Measurements from ENCODE around the gene SPINDOC. TPM values are rescaled to one million over a fixed set of nuclear protein-coding genes. Genes with fewer than 3 reads are reported as not detected.
A peak's percentile ranks its signal among the peaks of the same experiment; 100 is the strongest.

SPINDOC gene
- total RNA-seq, 1 donor from 2014 or later: 48.3 TPM

GRCh38 chr11:63838150-63838677, 25.0 kb downstream of the SPINDOC start:
- Histone ChIP-seq H3K79me2 (ENCODE audit: insufficient read depth, low read length) (peaks cover 40% of the 10 kb centered on the region), H3K27ac (ENCODE audit: low read depth, low read length) (no peak overlapping the region), H3K4me3 (ENCODE audit: insufficient read depth, low read depth, low read length) (peak overlapping the region; percentile 46), H3K9ac (ENCODE audit: low read length) (peak overlapping the region; percentile 98), H3K9me3 (ENCODE audit: insufficient read depth, low read depth, low read length) (no peaks in the 10 kb centered on the region), H3K27me3 (ENCODE audit: insufficient read depth, low read length) (no peaks in the 10 kb centered on the region), H2AFZ (ENCODE audit: low read depth, low read length) (peak overlapping the region; percentile 71), H3K4me2 (ENCODE audit: low read length) (peak overlapping the region; percentile 79), H4K20me1 (ENCODE audit: insufficient read depth, low read length) (peaks cover 40% of the 10 kb centered on the region), H3K4me1 (ENCODE audit: insufficient read depth, low read length) (peaks cover 31% of the 10 kb centered on the region), H3K36me3 (ENCODE audit: insufficient read depth, low read length) (no peaks in the 10 kb centered on the region)
- TF ChIP-seq EZH2 (IDR thresholded peaks at IDR 0.05; ENCODE audit: insufficient read depth, low read length) (no peak), CTCF (IDR thresholded peaks at IDR 0.05; ENCODE audit: insufficient read depth, low read depth, low read length) (no peak)
- Mint-ChIP-seq H3K4me3 (ENCODE audit: unreplicated experiment) (peak overlapping the region; percentile 82), H3K36me3 (ENCODE audit: low read depth, unreplicated experiment) (peaks cover 6% of the 10 kb centered on the region), H3K27me3 (ENCODE audit: low read depth, unreplicated experiment) (no peaks in the 10 kb centered on the region), H3K4me1 (ENCODE audit: low read depth, unreplicated experiment) (peaks cover 20% of the 10 kb centered on the region), H3K9me3 (ENCODE audit: unreplicated experiment) (no peaks in the 10 kb centered on the region), H3K27ac (ENCODE audit: unreplicated experiment) (no peak overlapping the region)
- FAIRE-seq (no peak), DNase-seq (ENCODE audit: low read depth) (no peak)

DNA sequence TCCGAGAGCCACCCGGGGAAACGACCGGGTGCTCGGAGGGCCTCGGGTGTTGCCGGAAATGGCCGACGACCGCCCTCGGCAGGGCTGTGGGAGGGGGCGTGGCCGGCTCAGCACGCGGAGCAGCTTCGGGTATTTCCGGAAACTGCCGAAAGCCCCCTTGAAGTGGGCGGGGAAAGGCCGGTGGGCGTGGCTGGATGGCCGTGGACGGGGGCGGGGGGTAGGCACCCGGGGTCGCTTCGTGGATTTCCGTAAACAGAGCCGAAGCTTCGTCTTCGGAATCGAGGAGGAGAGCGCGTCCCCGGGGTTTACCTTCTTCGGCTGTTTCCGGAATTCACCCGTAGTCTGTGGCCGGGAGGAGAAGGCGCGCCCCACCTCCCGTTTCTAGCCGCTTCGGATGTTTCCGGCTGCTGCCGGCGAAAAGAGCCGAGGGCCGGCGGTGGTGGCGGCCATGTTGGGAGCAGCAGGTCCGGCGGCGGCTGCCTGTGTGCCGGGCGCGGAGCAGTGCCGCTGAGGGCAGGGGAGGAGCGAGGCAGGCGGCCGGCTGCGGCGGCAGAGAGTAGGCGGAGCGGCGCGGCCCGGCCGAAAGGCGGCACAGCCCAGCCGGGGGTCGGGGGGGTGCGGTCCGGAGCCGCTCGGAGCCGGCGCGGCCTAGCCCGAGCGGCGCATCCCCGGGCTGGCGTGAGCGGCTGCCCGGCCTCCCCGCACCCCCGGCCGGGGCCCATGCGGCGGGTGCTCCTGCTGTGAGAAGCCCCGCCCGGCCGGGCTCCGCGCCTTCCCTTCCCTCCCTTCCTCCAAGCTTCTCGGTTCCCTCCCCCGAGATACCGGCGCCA, 25.6 kb downstream of the SPINDOC start, which contains the start of gene MARK2:
Gene MARK2 (plus strand): TSS at position 433 of the 830 bp plus-strand sequence. CDS start 397 bp downstream, at position 830.
- H4K20me1 ChIP-seq (ENCODE audit: insufficient read depth, low read length): peaks cover 44% of the 10 kb centered on the region
- peak within 1 kb of the TSS; percentile 94 for H3K4me2 ChIP-seq (ENCODE audit: low read length)
- peak within 1 kb of the TSS; percentile 55 for H3K27ac ChIP-seq (ENCODE audit: low read depth, low read length)
- Mint-ChIP-seq H3K36me3 (ENCODE audit: low read depth, unreplicated experiment) (peaks cover 8% of the 10 kb centered on the region), H3K4me3 (ENCODE audit: unreplicated experiment) (peak within 1 kb of the TSS; percentile 91), H3K27me3 (ENCODE audit: low read depth, unreplicated experiment) (no peaks in the 10 kb centered on the region), H3K27ac (ENCODE audit: unreplicated experiment) (peak within 1 kb of the TSS; percentile 85), H3K4me1 (ENCODE audit: low read depth, unreplicated experiment) (peaks cover 23% of the 10 kb centered on the region), H3K9me3 (ENCODE audit: unreplicated experiment) (no peaks in the 10 kb centered on the region)
- no peak for FAIRE-seq
- no peaks in the 10 kb centered on the region for H3K27me3 ChIP-seq (ENCODE audit: insufficient read depth, low read length)
- peak within 1 kb of the TSS; percentile 71 for H2AFZ ChIP-seq (ENCODE audit: low read depth, low read length)
- H3K9ac ChIP-seq (ENCODE audit: low read length): peak within 1 kb of the TSS; percentile 98
- no peak for TF ChIP-seq EZH2 (IDR thresholded peaks at IDR 0.05; ENCODE audit: insufficient read depth, low read length)
- TF ChIP-seq CTCF (IDR thresholded peaks at IDR 0.05; ENCODE audit: insufficient read depth, low read depth, low read length): no peak
- peak within 1 kb of the TSS; percentile 84 for H3K4me3 ChIP-seq (ENCODE audit: insufficient read depth, low read depth, low read length)
- H3K4me1 ChIP-seq (ENCODE audit: insufficient read depth, low read length): peaks cover 31% of the 10 kb centered on the region
- peak; percentile 85 for DNase-seq (ENCODE audit: low read depth)
- H3K9me3 ChIP-seq (ENCODE audit: insufficient read depth, low read depth, low read length): no peaks in the 10 kb centered on the region
- H3K36me3 ChIP-seq (ENCODE audit: insufficient read depth, low read length): no peaks in the 10 kb centered on the region
- peaks cover 46% of the 10 kb centered on the region for H3K79me2 ChIP-seq (ENCODE audit: insufficient read depth, low read length)
